ENCODE measurements around the gene UNC5A. TPM values are rescaled to one million over a fixed set of nuclear protein-coding genes. Genes with fewer than 3 reads are reported as not detected.

UNC5A gene
- total RNA-seq, 1 donor from 2014 or later = not detected

DNA sequence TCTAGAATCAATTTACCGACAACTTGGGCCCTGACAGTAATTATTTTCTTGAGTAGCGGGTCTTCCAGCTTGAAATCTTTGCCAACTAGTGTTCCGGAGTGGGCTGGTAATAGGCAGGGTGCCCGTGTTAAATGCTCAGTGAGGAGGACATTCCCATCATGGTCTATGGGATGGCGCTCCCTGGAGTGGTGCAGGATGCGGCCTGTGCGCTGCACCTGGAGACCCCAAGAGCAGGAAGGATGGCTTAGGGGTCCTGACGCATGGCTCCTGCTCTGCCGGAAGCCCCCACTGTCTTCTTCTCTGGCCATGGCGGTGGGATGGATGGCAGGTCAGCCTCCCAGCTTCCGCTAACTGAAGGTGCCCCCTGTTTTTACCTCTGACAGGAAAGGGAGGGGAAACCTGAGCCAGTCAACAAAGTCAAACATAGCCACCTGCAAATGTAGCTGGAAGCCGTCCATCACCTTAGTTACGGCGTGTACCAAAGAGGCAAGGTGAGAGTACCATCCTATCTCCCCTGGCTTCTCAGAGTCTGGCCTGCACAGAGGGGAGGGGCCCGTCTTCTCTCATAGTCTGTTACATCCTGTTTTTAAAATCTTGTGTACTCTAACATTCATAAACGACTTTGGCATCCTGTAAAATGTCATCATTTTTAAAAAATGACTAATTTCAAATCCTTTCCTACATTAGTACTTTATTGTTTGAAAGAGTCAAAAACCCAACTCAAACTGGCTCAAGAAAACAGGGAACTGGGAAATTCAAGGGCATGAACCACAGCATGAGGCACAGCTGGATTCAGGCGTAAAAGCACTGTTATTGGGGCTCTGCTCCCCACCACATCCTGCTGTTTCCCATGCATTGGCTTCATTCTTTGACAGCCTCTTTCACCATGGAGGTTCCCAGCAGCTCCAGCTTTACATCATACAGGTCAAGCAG, 28.5 kb upstream of the UNC5A start:
- intact Hi-C loops (cut with micrococcal nuclease) = no loop called here

- intact Hi-C loops (cut with micrococcal nuclease) = no loop called here
Measured at GRCh38 chr5:176784218-176785165, 25.9 kb upstream of the UNC5A start.

GRCh38 chr5:176785184-176786145, 24.9 kb upstream of the UNC5A start:
- intact Hi-C loops (cut with micrococcal nuclease) = no loop called here

DNA sequence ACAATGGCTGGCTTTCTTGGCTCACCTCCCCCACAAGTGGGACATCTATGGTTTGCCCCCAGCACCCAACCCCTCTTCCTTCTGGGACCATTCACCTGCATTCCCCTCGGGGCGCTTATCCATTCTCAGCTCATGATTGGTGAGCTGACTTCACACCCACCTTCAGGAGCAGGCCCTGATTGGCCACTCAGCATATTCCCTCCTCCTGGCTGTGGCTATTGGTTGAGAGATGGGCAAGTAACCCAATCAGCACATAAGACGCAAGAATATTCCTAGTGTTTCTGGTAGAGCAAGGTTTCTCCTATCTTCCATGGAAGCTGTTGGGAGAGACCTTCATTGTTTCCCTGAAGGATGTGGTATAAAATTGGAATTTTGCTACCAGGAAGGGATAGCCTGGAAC, 22.7 kb upstream of the UNC5A start:
- intact Hi-C loops (cut with micrococcal nuclease) = no loop called here

GRCh38 chr5:176788091-176788490, 22.3 kb upstream of the UNC5A start:
- intact Hi-C loops (cut with micrococcal nuclease) = no loop called here

DNA sequence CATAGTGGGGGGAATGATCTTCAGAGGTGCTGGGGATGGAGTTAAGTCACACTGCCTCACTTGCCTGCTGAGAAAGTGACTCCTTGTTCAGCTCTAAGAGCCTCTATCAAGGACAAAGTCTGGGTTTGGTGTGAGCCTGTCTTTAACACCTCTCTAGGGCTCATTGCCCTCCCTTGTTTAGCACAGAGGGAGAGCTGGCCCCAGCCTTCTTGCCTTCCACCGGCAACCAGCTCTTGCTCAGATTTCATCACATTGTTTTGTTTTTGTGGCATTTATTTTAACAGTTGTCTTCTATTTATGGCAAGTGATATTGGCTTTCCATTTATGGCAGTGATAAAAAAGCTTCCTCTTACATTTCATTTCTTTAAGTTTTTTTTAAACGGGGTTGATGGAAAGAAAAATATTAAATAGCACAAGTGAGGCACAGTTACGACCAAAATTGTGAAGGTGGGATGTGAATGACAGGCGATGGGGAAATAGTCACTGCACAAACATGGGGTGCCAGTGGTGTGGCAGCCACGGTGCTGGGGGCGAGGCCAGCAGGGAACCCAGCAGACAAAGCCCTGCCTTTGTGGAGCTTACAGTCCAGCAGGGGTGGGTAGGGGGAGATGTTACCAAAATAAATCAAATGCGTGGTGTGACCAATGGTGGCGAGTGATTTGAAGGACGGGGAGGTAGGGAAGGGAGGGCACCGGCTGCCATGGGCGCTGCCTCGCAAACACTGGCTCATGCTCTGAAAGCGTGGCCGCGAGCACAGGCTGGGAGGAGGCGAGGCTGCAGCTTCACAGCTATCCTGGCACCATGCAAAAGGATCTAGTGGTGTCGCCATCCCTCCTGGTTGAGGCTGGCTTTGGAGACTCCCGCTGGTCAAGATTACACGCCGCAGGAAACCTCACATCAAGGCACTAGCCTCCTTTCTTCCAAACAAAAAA, 21.2 kb upstream of the UNC5A start:
- intact Hi-C loops (cut with micrococcal nuclease) = no loop called here

GRCh38 chr5:176789873-176790615, 20.3 kb upstream of the UNC5A start:
- intact Hi-C loops (cut with micrococcal nuclease) = no loop called here

DNA sequence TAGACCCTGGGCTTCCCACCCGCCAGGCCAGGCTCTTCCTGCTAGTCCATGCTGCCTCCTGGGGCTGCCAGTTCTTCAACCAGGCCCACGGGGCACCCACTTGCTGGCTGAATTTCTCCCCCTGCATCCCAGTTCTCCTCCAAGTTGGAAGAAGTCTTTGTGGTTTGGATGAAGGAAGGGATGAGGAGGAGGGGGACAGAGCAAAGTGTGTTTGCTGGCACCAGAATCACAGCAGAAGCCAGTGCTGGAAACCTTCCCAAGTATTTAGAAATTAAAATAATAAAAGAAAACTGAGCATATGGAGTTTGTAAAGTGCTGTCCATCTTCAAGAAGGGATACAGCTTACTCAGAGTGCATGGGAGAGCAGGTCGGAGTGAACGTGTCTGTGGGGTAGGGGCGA, 19.4 kb upstream of the UNC5A start:
- intact Hi-C loops (cut with micrococcal nuclease) = no loop called here

- intact Hi-C loops (cut with micrococcal nuclease) = no loop called here
Measured at GRCh38 chr5:176792655-176793342, 17.6 kb upstream of the UNC5A start.

DNA sequence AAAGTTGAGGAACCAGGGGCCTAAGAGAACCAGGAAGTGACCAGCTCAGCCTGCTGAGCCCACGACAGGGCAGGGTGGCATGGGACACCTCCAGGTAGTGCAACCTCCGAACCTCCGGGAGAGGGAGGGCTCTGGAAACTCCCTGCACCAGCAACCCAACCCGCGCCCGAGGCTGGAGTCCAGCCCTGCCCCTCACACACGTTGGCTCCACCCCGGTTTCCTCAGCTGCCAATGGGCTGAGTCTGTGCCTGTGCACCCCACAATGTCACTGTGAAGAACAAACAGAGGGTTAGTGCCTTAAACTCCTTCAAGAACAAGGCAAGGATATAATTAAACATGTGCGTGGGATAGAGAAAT, 17.0 kb upstream of the UNC5A start:
- intact Hi-C loops (cut with micrococcal nuclease) = no loop called here

DNA sequence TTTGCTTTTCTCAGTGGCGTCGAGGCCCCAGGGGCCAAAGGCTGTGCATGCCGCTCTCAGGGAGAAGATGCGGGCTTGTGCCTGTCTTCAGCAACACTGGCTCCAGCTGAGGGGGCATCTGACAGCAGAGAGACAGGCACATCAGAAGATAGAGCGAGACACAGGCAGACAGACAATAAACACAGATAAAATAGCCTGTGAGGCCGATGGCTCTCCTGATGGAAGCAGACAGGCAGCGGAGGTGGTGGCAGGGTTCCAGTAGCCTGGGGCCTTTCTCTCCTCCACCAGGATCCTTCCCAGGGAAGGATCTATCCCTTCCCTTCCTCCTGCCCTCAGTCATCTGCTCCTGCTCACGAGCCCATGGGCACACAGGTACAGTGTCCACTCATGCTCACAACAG, 16.6 kb upstream of the UNC5A start:
- intact Hi-C loops (cut with micrococcal nuclease) = no loop called here

GRCh38 chr5:176794509-176794908, 15.8 kb upstream of the UNC5A start:
- intact Hi-C loops (cut with micrococcal nuclease) = no loop called here

DNA sequence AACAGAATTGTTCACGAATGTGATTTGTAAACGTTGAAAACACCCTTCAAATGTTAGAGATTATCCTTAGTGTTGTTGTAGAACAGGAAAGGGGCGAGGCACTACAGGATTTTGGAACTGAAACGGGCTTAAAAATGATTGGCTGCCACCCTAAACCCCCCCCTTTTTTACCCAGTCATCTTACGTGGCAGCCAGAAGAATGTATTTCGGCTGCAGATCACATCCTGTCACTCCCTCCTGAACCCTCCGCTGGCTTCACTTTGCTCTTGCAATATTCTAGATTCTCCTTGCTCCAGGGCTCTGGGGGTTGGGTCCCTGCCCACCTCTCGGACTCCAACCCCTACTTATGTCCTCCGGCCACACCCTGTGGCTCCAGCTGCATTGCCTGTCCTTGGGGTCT, 13.9 kb upstream of the UNC5A start:
- intact Hi-C loops (cut with micrococcal nuclease) = no loop called here

GRCh38 chr5:176796970-176797369, 13.4 kb upstream of the UNC5A start:
- intact Hi-C loops (cut with micrococcal nuclease) = no loop called here

GRCh38 chr5:176797456-176798050, 12.8 kb upstream of the UNC5A start:
- intact Hi-C loops (cut with micrococcal nuclease) = no loop called here

- intact Hi-C loops (cut with micrococcal nuclease) = no loop called here
Measured at GRCh38 chr5:176798086-176798876, 12.1 kb upstream of the UNC5A start.

- intact Hi-C loops (cut with micrococcal nuclease) = no loop called here
Measured at GRCh38 chr5:176798949-176799348, 11.4 kb upstream of the UNC5A start.
